ENCODE data around the gene TCP11L2. TPM values are rescaled to one million over a fixed set of nuclear protein-coding genes. Genes with fewer than 3 reads are reported as not detected.

TCP11L2 gene
- total RNA-seq, 1 donor from 2014 or later, result 14.0 TPM

- TF ChIP-seq, protein P1, sequence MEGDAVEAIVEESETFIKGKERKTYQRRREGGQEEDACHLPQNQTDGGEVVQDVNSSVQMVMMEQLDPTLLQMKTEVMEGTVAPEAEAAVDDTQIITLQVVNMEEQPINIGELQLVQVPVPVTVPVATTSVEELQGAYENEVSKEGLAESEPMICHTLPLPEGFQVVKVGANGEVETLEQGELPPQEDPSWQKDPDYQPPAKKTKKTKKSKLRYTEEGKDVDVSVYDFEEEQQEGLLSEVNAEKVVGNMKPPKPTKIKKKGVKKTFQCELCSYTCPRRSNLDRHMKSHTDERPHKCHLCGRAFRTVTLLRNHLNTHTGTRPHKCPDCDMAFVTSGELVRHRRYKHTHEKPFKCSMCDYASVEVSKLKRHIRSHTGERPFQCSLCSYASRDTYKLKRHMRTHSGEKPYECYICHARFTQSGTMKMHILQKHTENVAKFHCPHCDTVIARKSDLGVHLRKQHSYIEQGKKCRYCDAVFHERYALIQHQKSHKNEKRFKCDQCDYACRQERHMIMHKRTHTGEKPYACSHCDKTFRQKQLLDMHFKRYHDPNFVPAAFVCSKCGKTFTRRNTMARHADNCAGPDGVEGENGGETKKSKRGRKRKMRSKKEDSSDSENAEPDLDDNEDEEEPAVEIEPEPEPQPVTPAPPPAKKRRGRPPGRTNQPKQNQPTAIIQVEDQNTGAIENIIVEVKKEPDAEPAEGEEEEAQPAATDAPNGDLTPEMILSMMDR (IDR thresholded peaks at IDR 0.05; ENCODE audit: unreplicated experiment), result no peak
- no peak overlapping the region for H3K27ac Mint-ChIP-seq (ENCODE audit: unreplicated experiment)
- no peaks in the 10 kb centered on the region for H3K9me3 Mint-ChIP-seq (ENCODE audit: unreplicated experiment)
- H3K36me3 Mint-ChIP-seq (ENCODE audit: low read depth, unreplicated experiment), result no peaks in the 10 kb centered on the region
- H3K4me3 Mint-ChIP-seq (ENCODE audit: unreplicated experiment), result no peak overlapping the region
- H3K27me3 Mint-ChIP-seq (ENCODE audit: unreplicated experiment), result no peaks in the 10 kb centered on the region
- no peaks in the 10 kb centered on the region for H3K4me1 Mint-ChIP-seq (ENCODE audit: unreplicated experiment)
- DNase-seq (ENCODE audit: low spot score), result no peak
Measured at GRCh38 chr12:106258226-106258625, 44.3 kb upstream of the TCP11L2 start.

DNA sequence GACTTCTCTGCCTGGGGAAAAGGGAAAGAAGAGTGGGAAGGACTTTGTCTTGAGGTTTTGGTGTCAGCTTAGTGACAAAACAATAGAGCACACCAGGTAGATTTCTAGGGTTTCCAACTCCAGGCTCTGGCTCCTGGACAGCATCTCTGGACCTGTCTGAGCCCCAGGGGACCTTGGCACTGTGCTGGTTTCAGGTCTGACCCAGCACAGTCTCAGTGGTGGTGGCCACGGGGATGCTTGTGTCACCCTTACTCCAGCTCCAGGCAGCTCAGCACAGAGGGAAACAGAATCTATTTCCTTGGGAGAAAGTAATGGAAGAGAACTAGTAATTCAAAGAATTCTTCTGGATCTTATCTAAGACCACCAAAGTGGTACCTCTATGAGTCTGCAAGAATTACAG is 43.6 kb upstream of the TCP11L2 start:
- no peak overlapping the region for H3K27ac Mint-ChIP-seq (ENCODE audit: unreplicated experiment)
- H3K27me3 Mint-ChIP-seq (ENCODE audit: unreplicated experiment), result no peaks in the 10 kb centered on the region
- TF ChIP-seq, protein P1 (IDR thresholded peaks at IDR 0.05; ENCODE audit: unreplicated experiment), result no peak
- H3K4me1 Mint-ChIP-seq (ENCODE audit: unreplicated experiment), result no peaks in the 10 kb centered on the region
- no peaks in the 10 kb centered on the region for H3K9me3 Mint-ChIP-seq (ENCODE audit: unreplicated experiment)
- H3K36me3 Mint-ChIP-seq (ENCODE audit: low read depth, unreplicated experiment), result no peaks in the 10 kb centered on the region
- DNase-seq (ENCODE audit: low spot score), result no peak
- no peak overlapping the region for H3K4me3 Mint-ChIP-seq (ENCODE audit: unreplicated experiment)

DNA sequence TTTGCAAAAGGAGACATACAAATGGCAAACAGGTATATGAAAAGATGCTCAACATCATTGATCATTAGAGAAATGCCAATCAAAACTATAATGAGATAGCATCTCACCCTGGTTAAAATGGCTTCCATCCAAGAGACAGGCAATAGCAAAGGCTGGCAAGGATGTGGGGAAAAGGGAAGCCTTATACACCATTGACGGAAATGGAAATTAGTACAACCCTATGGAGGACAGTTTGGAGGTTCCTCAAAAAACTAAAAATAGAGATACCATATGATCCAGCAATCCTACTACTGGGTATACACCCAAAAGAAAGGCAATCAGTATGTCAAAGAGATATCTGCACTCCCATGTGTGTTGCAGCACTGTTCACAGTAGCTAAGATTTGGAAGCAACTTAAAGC is 37.4 kb upstream of the TCP11L2 start:
- H3K4me3 Mint-ChIP-seq (ENCODE audit: unreplicated experiment), result no peak overlapping the region
- no peak for DNase-seq (ENCODE audit: low spot score)
- H3K27me3 Mint-ChIP-seq (ENCODE audit: unreplicated experiment), result no peaks in the 10 kb centered on the region
- H3K27ac Mint-ChIP-seq (ENCODE audit: unreplicated experiment), result no peak overlapping the region
- no peaks in the 10 kb centered on the region for H3K9me3 Mint-ChIP-seq (ENCODE audit: unreplicated experiment)
- no peaks in the 10 kb centered on the region for H3K36me3 Mint-ChIP-seq (ENCODE audit: low read depth, unreplicated experiment)
- TF ChIP-seq, protein P1 (IDR thresholded peaks at IDR 0.05; ENCODE audit: unreplicated experiment), result no peak
- H3K4me1 Mint-ChIP-seq (ENCODE audit: unreplicated experiment), result no peaks in the 10 kb centered on the region

GRCh38 chr12:106267535-106267934 is 35.0 kb upstream of the TCP11L2 start:
- H3K4me3 Mint-ChIP-seq (ENCODE audit: unreplicated experiment), result no peak overlapping the region
- H3K4me1 Mint-ChIP-seq (ENCODE audit: unreplicated experiment), result no peaks in the 10 kb centered on the region
- TF ChIP-seq, protein P1 (IDR thresholded peaks at IDR 0.05; ENCODE audit: unreplicated experiment), result no peak
- no peak overlapping the region for H3K27ac Mint-ChIP-seq (ENCODE audit: unreplicated experiment)
- DNase-seq (ENCODE audit: low spot score), result no peak
- peaks cover 2% of the 10 kb centered on the region for H3K27me3 Mint-ChIP-seq (ENCODE audit: unreplicated experiment)
- no peaks in the 10 kb centered on the region for H3K9me3 Mint-ChIP-seq (ENCODE audit: unreplicated experiment)
- H3K36me3 Mint-ChIP-seq (ENCODE audit: low read depth, unreplicated experiment), result no peaks in the 10 kb centered on the region

DNA sequence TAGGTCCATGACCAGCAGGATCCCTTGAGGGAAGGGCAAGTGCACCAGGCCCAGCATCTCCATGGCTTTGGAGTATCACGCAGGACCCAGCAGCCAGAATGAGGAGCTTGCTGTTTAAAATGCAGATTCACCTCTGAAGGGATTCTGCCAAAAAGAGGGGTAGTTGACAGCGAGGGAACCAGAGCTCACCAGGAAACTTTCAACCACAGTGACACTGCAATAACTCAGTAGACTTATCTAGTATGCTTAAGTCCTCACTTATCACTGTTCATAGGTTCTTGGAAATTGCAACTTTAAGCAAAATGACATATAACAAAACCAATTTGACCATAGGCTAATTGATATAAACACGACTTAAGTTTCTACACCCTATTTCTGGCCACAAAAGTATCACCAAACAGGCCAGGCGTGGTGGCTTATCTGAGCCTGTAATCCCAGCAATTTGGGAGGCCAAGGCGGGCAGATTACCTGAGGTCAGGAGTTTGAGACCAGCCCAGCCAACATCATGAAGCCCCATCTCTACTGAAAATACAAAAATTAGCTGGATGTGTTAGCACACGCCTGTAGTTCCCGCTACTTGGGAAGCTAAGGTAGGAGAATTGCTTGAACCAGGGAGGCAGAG is 33.3 kb upstream of the TCP11L2 start:
- Mint-ChIP-seq H3K36me3 (ENCODE audit: low read depth, unreplicated experiment) (no peaks in the 10 kb centered on the region), H3K9me3 (ENCODE audit: unreplicated experiment) (no peaks in the 10 kb centered on the region), H3K4me3 (ENCODE audit: unreplicated experiment) (no peak overlapping the region), H3K27me3 (ENCODE audit: unreplicated experiment) (peaks cover 5% of the 10 kb centered on the region), H3K4me1 (ENCODE audit: unreplicated experiment) (no peaks in the 10 kb centered on the region), H3K27ac (ENCODE audit: unreplicated experiment) (no peak overlapping the region)
- TF ChIP-seq, protein P1 (IDR thresholded peaks at IDR 0.05; ENCODE audit: unreplicated experiment), result no peak
- DNase-seq (ENCODE audit: low spot score), result no peak
